Uterine smooth muscle cell (primary cell): ENCODE data around the gene EDRF1. TPM values are rescaled to one million over a fixed set of nuclear protein-coding genes. Genes with fewer than 3 reads are reported as not detected.

ENCODE experiments used
- total RNA-seq: library from RNA; depleted of rRNA; stranded (reverse); fragments of >200 nt; gene quantifications from 2 replicates; pipeline ENCODE4 v1.2.3, GENCODE V29; 2014

Gene EDRF1
- total RNA-seq: 26.0 and 26.7 TPM in 2 replicates

GRCh38 chr10:125719173-125720001 lies at the start of gene EDRF1:
TSS of gene EDRF1 (plus strand) at chr10:125719709. CDS start at chr10:125719808, 99 bp downstream.

GRCh38 chr10:125683063-125683462 lies 36.4 kb upstream of the EDRF1 start, which contains the start of gene TEX36:
TSS of gene TEX36 (minus strand) at chr10:125683163. CDS start at chr10:125682989, 174 bp downstream.

GRCh38 chr10:125775491-125776106 lies 56.1 kb downstream of the EDRF1 start, which contains the start of gene MMP21:
TSS of gene MMP21 (minus strand) at chr10:125775821. CDS start at chr10:125775821, 0 bp downstream.

Other genes with a start within 250 kb of the EDRF1 start
- gene TEX36, start 36.5 kb upstream of the EDRF1 start, total RNA-seq: not detected in 2 replicates
- under 0.01 TPM in 1 of 2 replicates, not detected in the other for gene MMP21, start 56.1 kb downstream of the EDRF1 start, total RNA-seq
- gene UROS, start 103.5 kb downstream of the EDRF1 start, total RNA-seq: 60.9 and 69.7 TPM in 2 replicates
- gene BCCIP, start 103.8 kb downstream of the EDRF1 start, total RNA-seq: 52.5 and 78.0 TPM in 2 replicates
- 44.0 and 45.6 TPM in 2 replicates for gene DHX32, start 161.6 kb downstream of the EDRF1 start, total RNA-seq
- 2.2 and 3.7 TPM in 2 replicates for gene FANK1, start 176.9 kb downstream of the EDRF1 start, total RNA-seq